SK-N-SH (cell line): ENCODE results near the gene SHB. TPM values are rescaled to one million over a fixed set of nuclear protein-coding genes. Genes with fewer than 3 reads are reported as not detected.

Source experiments
- CTCF ChIA-PET: fragments of 300-600, 350-600 bp; formaldehyde crosslinking; extraction: SDS; loops from one replicate; lab custom pipeline; 2021; lab: Yijun Ruan, JAX
- POLR2A ChIA-PET: fragments of 350-600 bp; sonication (Branson Sonifier 250); formaldehyde crosslinking; extraction: SDS; loops from one replicate; lab custom pipeline; 2020; ENCODE audit warnings: antibody characterized with exemption, inconsistent platforms; lab: Yijun Ruan, JAX
- DNase-seq: peaks from one replicate; pipeline ENCODE4 v3.0.0; 2012
- H2AFZ ChIP-seq: fragments of 200-600 bp; sonication (generic); 2 replicates; pipeline ENCODE4 v1.8.1; 2016; ENCODE audit warnings: antibody characterized with exemption, mild to moderate bottlenecking, low read depth
- H3F3A ChIP-seq: fragments of 200-600 bp; sonication (generic); replicated peaks from 2 replicates; pipeline ENCODE3; 2016; ENCODE audit warnings: antibody characterized with exemption, mild to moderate bottlenecking; ENCODE audit not compliant: insufficient read depth
- H3K27ac ChIP-seq, 2 experiments: fragments of 200-500 bp in 1 of 2; fragments of 200-600 bp in 1 of 2; sonication (Bioruptor generic) in 1 of 2; sonication (generic), shearing (Covaris generic) in 1 of 2; 2 replicates each; pipeline versions ENCODE4 v1.5.1 to v1.6.1; 2014 to 2016; ENCODE audit warnings: low read depth in 2 of 2, inconsistent platforms in 1 of 2, low read length in 1 of 2, mild to moderate bottlenecking in 1 of 2, mixed read lengths in 1 of 2
- H3K27me3 ChIP-seq: fragments of 200-600 bp; sonication (generic), shearing (Covaris generic); 2 replicates; pipeline ENCODE4 v1.6.1; 2016; ENCODE audit warnings: mixed run types; ENCODE audit not compliant: insufficient read depth
- H3K36me3 ChIP-seq, 2 experiments: fragments of 200-500 bp in 1 of 2; fragments of 200-600 bp in 1 of 2; sonication (Bioruptor generic) in 1 of 2; sonication (generic) in 1 of 2; replicated peaks in 1 of 2; 2 replicates each; pipeline versions ENCODE3 to v1.5.1; 2014 to 2016; ENCODE audit warnings: low read length in 1 of 2, mild to moderate bottlenecking in 1 of 2; ENCODE audit not compliant: insufficient read depth in 2 of 2, control insufficient read depth in 1 of 2
- H3K4me1 ChIP-seq, 2 experiments: fragments of 200-500 bp in 1 of 2; fragments of 200-600 bp in 1 of 2; sonication (Bioruptor generic) in 1 of 2; sonication (generic), shearing (Covaris generic) in 1 of 2; 2 replicates each; pipeline versions ENCODE4 v1.5.1 to v1.6.1; 2014 to 2016; ENCODE audit warnings: low read depth in 1 of 2, low read length in 1 of 2, mixed run types in 1 of 2; ENCODE audit not compliant: insufficient read depth in 2 of 2, control insufficient read depth in 1 of 2
- H3K4me2 ChIP-seq: fragments of 200-600 bp; sonication (generic), shearing (Covaris generic); 2 replicates; pipeline ENCODE4 v1.6.1; 2017; ENCODE audit warnings: mixed run types
- H3K4me3 ChIP-seq, 2 experiments: fragments of 200-500 bp in 1 of 2; fragments of 200-600 bp in 1 of 2; sonication (Bioruptor generic) in 1 of 2; sonication (generic), shearing (Covaris generic) in 1 of 2; 2 replicates each; pipeline versions ENCODE4 v1.5.1 to v1.8.1; 2014 to 2016; ENCODE audit warnings: low read depth in 2 of 2, inconsistent platforms in 1 of 2, low read length in 1 of 2, mild to moderate bottlenecking in 1 of 2, mixed read lengths in 1 of 2, moderate library complexity in 1 of 2
- H3K79me2 ChIP-seq: fragments of 200-600 bp; sonication (generic); 2 replicates; pipeline ENCODE4 v1.8.1; 2017; ENCODE audit warnings: mild to moderate bottlenecking; ENCODE audit not compliant: insufficient read depth
- H3K9ac ChIP-seq: fragments of 200-600 bp; sonication (generic); 2 replicates; pipeline ENCODE4 v1.6.1; 2017; ENCODE audit warnings: mixed run types
- H3K9me2 ChIP-seq: fragments of 200-600 bp; sonication (generic); 2 replicates; pipeline ENCODE4 v1.6.1; 2017; ENCODE audit warnings: mixed run types
- H3K9me3 ChIP-seq: fragments of 200-600 bp; sonication (generic); 2 replicates; pipeline ENCODE4 v1.6.1; 2017; ENCODE audit warnings: mixed run types, mild to moderate bottlenecking, moderate library complexity
- H4K20me1 ChIP-seq: fragments of 200-600 bp; sonication (generic); 2 replicates; pipeline ENCODE4 v1.6.1; 2017; ENCODE audit warnings: mild to moderate bottlenecking, mixed run types; ENCODE audit not compliant: insufficient read depth
- CTCF ChIP-seq: fragments of 200-600 bp; sonication (generic); IDR thresholded peaks from 2 replicates; pipeline ENCODE4 v1.6.1; 2017; ENCODE audit warnings: antibody characterized with exemption, mild to moderate bottlenecking, moderate library complexity
- FOXJ3 ChIP-seq: sonication (generic); formaldehyde crosslinking; IDR thresholded peaks from 2 replicates; pipeline ENCODE4 v1.5.1; 2020; ENCODE audit warnings: mild to moderate bottlenecking, missing genetic modification reagents
- GATA2 ChIP-seq: sonication (generic); formaldehyde crosslinking; IDR thresholded peaks from 2 replicates; pipeline ENCODE4 v1.5.0; 2020; ENCODE audit warnings: mild to moderate bottlenecking, missing genetic modification reagents
- JUND ChIP-seq: IDR thresholded peaks from 2 replicates; pipeline ENCODE4 v1.4.0; 2012
- MEF2A ChIP-seq: IDR thresholded peaks from 2 replicates; pipeline ENCODE4 v1.4.0; 2012; ENCODE audit warnings: low read depth, borderline replicate concordance
- NRF1 ChIP-seq: IDR thresholded peaks from 2 replicates; pipeline ENCODE4 v1.6.1; 2012; ENCODE audit warnings: low read depth, mild to moderate bottlenecking, low read length
- RFX5 ChIP-seq: IDR thresholded peaks from 2 replicates; pipeline ENCODE4 v1.6.1; 2012; ENCODE audit warnings: mild to moderate bottlenecking, improper control_type of control experiment, low read length
- TAF1 ChIP-seq: IDR thresholded peaks from 2 replicates; pipeline ENCODE4 v1.6.1; 2012; ENCODE audit warnings: low read depth, mild to moderate bottlenecking, low read length, moderate library complexity, borderline replicate concordance
- TCF12 ChIP-seq: IDR thresholded peaks from 2 replicates; pipeline ENCODE4 v1.4.0; 2012
- TEAD4 ChIP-seq: IDR thresholded peaks from 2 replicates; pipeline ENCODE4 v1.4.0; 2012; ENCODE audit warnings: mild to moderate bottlenecking, borderline replicate concordance; ENCODE audit not compliant: insufficient read depth
- USF1 ChIP-seq: IDR thresholded peaks from 2 replicates; pipeline ENCODE4 v1.4.0; 2012; ENCODE audit warnings: low read depth, borderline replicate concordance
- USF2 ChIP-seq: fragments of 150-350 bp; IDR thresholded peaks from 2 replicates; pipeline ENCODE4 v1.6.1; 2017; ENCODE audit warnings: antibody characterized with exemption, low read length, low read depth, borderline replicate concordance
- WGBS: methylation state at CpG from one replicate; pipeline ENCODE4 v1.1.6; 2017; ENCODE audit warnings: low lambda C conversion rate; 5-methylcytosine and 5-hydroxymethylcytosine counted together
- polyA plus RNA-seq, 3 experiments: library from polyadenylated mRNA; depleted of rRNA; stranded (reverse); fragments of >200 nt; gene quantifications; 2 replicates each; pipeline ENCODE4 v1.2.3, GENCODE V29; 2012
- TF ChIP-seq, protein P1 (sequence below): IDR thresholded peaks from 2 replicates; pipeline ENCODE4 v1.4.0; 2012; ENCODE audit warnings: low read depth, borderline replicate concordance

Gene SHB
- polyA plus RNA-seq, 1 of the 3 experiments (the other 2 are of a cell fraction), result 26.0 TPM

- TF ChIP-seq, protein P1, sequence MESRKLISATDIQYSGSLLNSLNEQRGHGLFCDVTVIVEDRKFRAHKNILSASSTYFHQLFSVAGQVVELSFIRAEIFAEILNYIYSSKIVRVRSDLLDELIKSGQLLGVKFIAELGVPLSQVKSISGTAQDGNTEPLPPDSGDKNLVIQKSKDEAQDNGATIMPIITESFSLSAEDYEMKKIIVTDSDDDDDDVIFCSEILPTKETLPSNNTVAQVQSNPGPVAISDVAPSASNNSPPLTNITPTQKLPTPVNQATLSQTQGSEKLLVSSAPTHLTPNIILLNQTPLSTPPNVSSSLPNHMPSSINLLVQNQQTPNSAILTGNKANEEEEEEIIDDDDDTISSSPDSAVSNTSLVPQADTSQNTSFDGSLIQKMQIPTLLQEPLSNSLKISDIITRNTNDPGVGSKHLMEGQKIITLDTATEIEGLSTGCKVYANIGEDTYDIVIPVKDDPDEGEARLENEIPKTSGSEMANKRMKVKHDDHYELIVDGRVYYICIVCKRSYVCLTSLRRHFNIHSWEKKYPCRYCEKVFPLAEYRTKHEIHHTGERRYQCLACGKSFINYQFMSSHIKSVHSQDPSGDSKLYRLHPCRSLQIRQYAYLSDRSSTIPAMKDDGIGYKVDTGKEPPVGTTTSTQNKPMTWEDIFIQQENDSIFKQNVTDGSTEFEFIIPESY, result no peak
- TF ChIP-seq TEAD4 (no peak), MEF2A (no peak), GATA2 (CRISPR knock-in tag) (no peak), TAF1 (no peak), RFX5 (no peak), JUND (no peak)
These were observed 31.1 kb downstream of the SHB start (continued) for GRCh38 chr9:38037981-38038306.

DNA sequence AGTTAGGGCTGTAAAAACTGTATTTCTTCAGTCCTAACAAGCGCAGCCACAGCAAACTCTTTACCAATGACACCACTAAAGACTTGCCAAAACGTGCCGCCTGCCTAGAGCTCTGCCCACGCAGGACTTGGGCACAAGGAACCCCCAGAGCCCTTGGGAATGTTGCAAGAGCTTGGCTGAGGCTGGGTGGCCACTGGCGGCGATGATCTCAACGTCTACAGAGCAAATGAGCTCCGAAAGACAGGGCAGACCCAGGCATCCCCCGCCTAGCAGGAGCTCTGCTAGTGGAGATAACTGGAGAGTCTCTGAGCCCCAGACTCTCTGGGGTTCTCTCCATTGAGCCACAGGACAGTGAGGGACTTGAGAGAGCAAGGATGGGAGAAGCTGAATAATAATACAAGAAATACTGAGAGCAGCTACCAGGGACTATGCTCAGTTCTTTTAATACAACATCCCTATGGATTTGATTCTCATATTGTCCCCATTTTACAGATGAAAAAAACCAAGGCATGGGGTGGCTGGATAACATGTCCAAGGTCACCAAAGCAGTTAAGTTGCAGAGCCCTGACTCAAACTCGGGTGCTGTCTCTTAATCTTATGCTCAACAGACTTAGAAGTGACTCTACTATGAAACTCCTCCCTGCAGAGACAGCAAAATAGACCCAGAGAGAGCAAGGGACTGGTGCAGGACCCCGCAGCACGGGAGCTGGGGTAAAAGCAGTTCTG lies 32.5 kb downstream of the SHB start:
- H2AFZ ChIP-seq, result no peak overlapping the region
- ChIA-PET CTCF (interaction anchor here (1.2 to 3.8 kb wide), 3 partner anchors 11 to 123 kb away, joined by 3 to 18 read pairs (median 5); no protein-coding TSS in a partner anchor), POLR2A (no interaction called here)
- H3K9me3 ChIP-seq, result no peaks in the 10 kb centered on the region
- H3K4me2 ChIP-seq, result peak overlapping the region; percentile 44
- H3K27ac ChIP-seq, result peak overlapping the region; percentile 34 to 97
- H3K27me3 ChIP-seq, result no peaks in the 10 kb centered on the region
- peaks cover 99% of the 10 kb centered on the region for H3K79me2 ChIP-seq
- no peaks in the 10 kb centered on the region for H4K20me1 ChIP-seq
- no peaks in the 10 kb centered on the region for H3K36me3 ChIP-seq
- H3K9ac ChIP-seq, result peak overlapping the region; percentile 66
- peaks cover 39% of the 10 kb centered on the region for H3F3A ChIP-seq
- WGBS, result 51% methylated on average over 12 of the region's 12 CpGs
- no peaks in the 10 kb centered on the region for H3K9me2 ChIP-seq
- H3K4me3 ChIP-seq, result no peak overlapping the region
- no peak for DNase-seq
- TF ChIP-seq RFX5 (no peak), NRF1 (no peak), TCF12 (no peak), TEAD4 (no peak), JUND (no peak), USF2 (no peak), FOXJ3 (no peak), USF1 (no peak), TAF1 (no peak), CTCF (no peak)
- peaks cover 55 to 67% of the 10 kb centered on the region in 2 experiments for H3K4me1 ChIP-seq
